Hepatocyte (in vitro differentiated cells): ENCODE measurements around the gene PCSK6.

Source experiments
- CTCF ChIP-seq: fragments of 200-600 bp; sonication (generic); IDR thresholded peaks from 2 replicates; pipeline ENCODE4 v1.5.1; 2016; ENCODE audit warnings: antibody characterized with exemption, mild to moderate bottlenecking; ENCODE audit not compliant: poor library complexity
- EZH2 ChIP-seq: fragments of 200-600 bp; sonication (generic); IDR thresholded peaks from 2 replicates; pipeline ENCODE4 v1.6.1; 2016; ENCODE audit warnings: antibody characterized with exemption, mild to moderate bottlenecking, borderline replicate concordance
- EZH2phosphoT487 ChIP-seq: fragments of 200-600 bp; sonication (generic); IDR thresholded peaks from one replicate; pipeline ENCODE4 v1.6.1; 2018; ENCODE audit warnings: antibody characterized with exemption, mild to moderate bottlenecking, low read depth, moderate library complexity; ENCODE audit not compliant: unreplicated experiment, severe bottlenecking

- TF ChIP-seq CTCF, result no peak
- TF ChIP-seq EZH2phosphoT487, result no peak
- no peak for TF ChIP-seq EZH2
These were observed 4.8 kb upstream of the PCSK6 start for GRCh38 chr15:101494251-101494796.
